OCI-LY1 (cell line): Measurements from ENCODE around the gene CACNA1I.

Experiments
- H2AFZ ChIP-seq: fragments of 200-600 bp; sonication (generic), shearing (Covaris generic); 2 replicates; pipeline ENCODE4 v1.6.0; 2014; ENCODE audit warnings: antibody characterized with exemption, mild to moderate bottlenecking, low read length
- H3F3A ChIP-seq: fragments of 200-600 bp; sonication (generic), shearing (Covaris generic); 2 replicates; pipeline ENCODE4 v1.6.0; 2014; ENCODE audit warnings: mild to moderate bottlenecking, antibody characterized with exemption, low read length, moderate library complexity; ENCODE audit not compliant: insufficient read depth
- H3K27ac ChIP-seq: fragments of 200-600 bp; sonication (generic); 2 replicates; pipeline ENCODE4 v1.5.1; 2014; ENCODE audit warnings: low read length, mixed run types, mild to moderate bottlenecking, low read depth; ENCODE audit not compliant: poor library complexity, severe bottlenecking
- H3K27me3 ChIP-seq: fragments of 200-600 bp; sonication (generic); 2 replicates; pipeline ENCODE4 v1.6.0; 2014; ENCODE audit warnings: antibody characterized with exemption, mild to moderate bottlenecking, low read length, moderate library complexity; ENCODE audit not compliant: insufficient read depth
- H3K36me3 ChIP-seq: fragments of 200-600 bp; sonication (generic); 2 replicates; pipeline ENCODE4 v1.6.1; 2014; ENCODE audit warnings: mild to moderate bottlenecking, antibody characterized with exemption, low read length, moderate library complexity, mixed read lengths; ENCODE audit not compliant: insufficient read depth
- H3K4me1 ChIP-seq: fragments of 200-600 bp; sonication (generic); 2 replicates; pipeline ENCODE4 v1.5.1; 2014; ENCODE audit warnings: mild to moderate bottlenecking, low read length, moderate library complexity; ENCODE audit not compliant: insufficient read depth, severe bottlenecking
- H3K4me2 ChIP-seq: fragments of 200-600 bp; sonication (generic), shearing (Covaris generic); 2 replicates; pipeline ENCODE4 v1.6.1; 2014; ENCODE audit warnings: low read length
- H3K4me3 ChIP-seq: fragments of 200-600 bp; sonication (generic); 2 replicates; pipeline ENCODE4 v1.5.1; 2014; ENCODE audit warnings: low read length, low read depth, mild to moderate bottlenecking, mixed read lengths; ENCODE audit not compliant: poor library complexity, severe bottlenecking
- H3K79me2 ChIP-seq: fragments of 200-600 bp; shearing (Covaris generic); 2 replicates; pipeline ENCODE4 v1.6.1; 2016; ENCODE audit warnings: mixed run types, low read length, mixed read lengths; ENCODE audit not compliant: insufficient read depth
- H3K9ac ChIP-seq: fragments of 200-600 bp; sonication (generic), shearing (Covaris generic); 2 replicates; pipeline ENCODE4 v1.6.1; 2014; ENCODE audit warnings: mild to moderate bottlenecking, low read length, mixed read lengths
- H3K9me2 ChIP-seq: fragments of 200-600 bp; sonication (generic), shearing (Covaris generic); 2 replicates; pipeline ENCODE4 v1.6.1; 2014; ENCODE audit warnings: low read depth, mild to moderate bottlenecking, low read length, mixed read lengths
- H3K9me3 ChIP-seq: fragments of 200-600 bp; shearing (Covaris generic); 2 replicates; pipeline ENCODE4 v1.6.1; 2014; ENCODE audit warnings: low read length, mixed read lengths
- H4K20me1 ChIP-seq: fragments of 200-600 bp; sonication (generic), shearing (Covaris generic); 2 replicates; pipeline ENCODE4 v1.6.0; 2016; ENCODE audit warnings: mild to moderate bottlenecking, low read length; ENCODE audit not compliant: insufficient read depth
- EZH2 ChIP-seq: fragments of 200-600 bp; sonication (generic), shearing (Covaris generic); IDR thresholded peaks from 2 replicates; pipeline ENCODE4 v1.8.0; 2017; ENCODE audit warnings: borderline replicate concordance, mixed run types, mild to moderate bottlenecking, antibody characterized with exemption, low read length, moderate library complexity, mixed read lengths
- TF ChIP-seq, protein P1 (sequence below): fragments of 200-600 bp; sonication (generic), shearing (Covaris generic); IDR thresholded peaks from 2 replicates; pipeline ENCODE4 v1.5.1; 2017; ENCODE audit warnings: mild to moderate bottlenecking, antibody characterized with exemption, low read length, moderate library complexity, mixed read lengths

CACNA1I gene

DNA sequence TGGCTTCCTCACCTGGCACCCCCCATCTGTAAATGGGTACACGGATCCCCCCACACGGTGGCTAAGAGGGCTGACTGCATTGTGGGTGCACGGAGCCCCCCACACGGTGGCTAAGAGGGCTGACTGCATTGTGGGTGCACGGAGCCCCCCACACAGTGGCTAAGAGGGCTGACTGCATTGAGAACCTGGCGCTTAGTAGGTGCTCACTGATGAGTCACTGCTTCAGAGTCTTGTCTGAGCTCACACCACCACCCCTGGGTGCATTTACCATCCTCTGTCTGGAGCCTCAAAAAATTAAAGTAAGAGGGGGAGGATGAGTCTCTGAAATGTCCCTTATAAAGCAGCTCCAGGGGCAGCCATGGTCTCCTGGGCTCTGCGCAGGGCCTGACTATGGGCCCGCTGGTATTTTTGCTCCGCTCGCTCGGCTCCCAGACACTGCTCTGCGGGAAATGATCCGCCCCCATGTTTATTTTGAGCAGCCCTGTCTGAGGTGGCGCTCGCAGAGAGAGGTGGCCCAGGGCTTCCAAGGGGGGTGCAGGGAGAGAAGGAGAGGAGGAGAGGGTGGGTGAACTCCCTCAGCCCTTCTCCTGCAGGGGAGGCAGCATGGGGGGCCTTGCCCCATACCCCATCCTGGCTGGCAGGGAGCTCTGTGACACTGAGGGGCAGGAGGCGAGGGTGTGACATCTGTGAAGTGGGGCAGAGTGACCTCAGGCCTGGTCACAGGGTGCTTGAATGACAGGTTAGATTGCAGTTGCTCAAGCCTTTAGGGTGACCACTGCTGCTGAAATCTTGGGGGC lies 82.6 kb downstream of the CACNA1I start:
- no peaks in the 10 kb centered on the region for H3K9me2 ChIP-seq
- H3K27ac ChIP-seq, result no peak overlapping the region
- no peak overlapping the region for H2AFZ ChIP-seq
- H3K9ac ChIP-seq, result no peak overlapping the region
- H4K20me1 ChIP-seq, result no peaks in the 10 kb centered on the region
- H3F3A ChIP-seq, result no peaks in the 10 kb centered on the region
- no peak overlapping the region for H3K4me3 ChIP-seq
- no peak overlapping the region for H3K4me2 ChIP-seq
- no peaks in the 10 kb centered on the region for H3K27me3 ChIP-seq
- no peak for TF ChIP-seq EZH2
- TF ChIP-seq, protein P1, sequence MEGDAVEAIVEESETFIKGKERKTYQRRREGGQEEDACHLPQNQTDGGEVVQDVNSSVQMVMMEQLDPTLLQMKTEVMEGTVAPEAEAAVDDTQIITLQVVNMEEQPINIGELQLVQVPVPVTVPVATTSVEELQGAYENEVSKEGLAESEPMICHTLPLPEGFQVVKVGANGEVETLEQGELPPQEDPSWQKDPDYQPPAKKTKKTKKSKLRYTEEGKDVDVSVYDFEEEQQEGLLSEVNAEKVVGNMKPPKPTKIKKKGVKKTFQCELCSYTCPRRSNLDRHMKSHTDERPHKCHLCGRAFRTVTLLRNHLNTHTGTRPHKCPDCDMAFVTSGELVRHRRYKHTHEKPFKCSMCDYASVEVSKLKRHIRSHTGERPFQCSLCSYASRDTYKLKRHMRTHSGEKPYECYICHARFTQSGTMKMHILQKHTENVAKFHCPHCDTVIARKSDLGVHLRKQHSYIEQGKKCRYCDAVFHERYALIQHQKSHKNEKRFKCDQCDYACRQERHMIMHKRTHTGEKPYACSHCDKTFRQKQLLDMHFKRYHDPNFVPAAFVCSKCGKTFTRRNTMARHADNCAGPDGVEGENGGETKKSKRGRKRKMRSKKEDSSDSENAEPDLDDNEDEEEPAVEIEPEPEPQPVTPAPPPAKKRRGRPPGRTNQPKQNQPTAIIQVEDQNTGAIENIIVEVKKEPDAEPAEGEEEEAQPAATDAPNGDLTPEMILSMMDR, result no peak
- no peaks in the 10 kb centered on the region for H3K9me3 ChIP-seq
- H3K36me3 ChIP-seq, result no peaks in the 10 kb centered on the region
- no peaks in the 10 kb centered on the region for H3K79me2 ChIP-seq
- H3K4me1 ChIP-seq, result no peaks in the 10 kb centered on the region

DNA sequence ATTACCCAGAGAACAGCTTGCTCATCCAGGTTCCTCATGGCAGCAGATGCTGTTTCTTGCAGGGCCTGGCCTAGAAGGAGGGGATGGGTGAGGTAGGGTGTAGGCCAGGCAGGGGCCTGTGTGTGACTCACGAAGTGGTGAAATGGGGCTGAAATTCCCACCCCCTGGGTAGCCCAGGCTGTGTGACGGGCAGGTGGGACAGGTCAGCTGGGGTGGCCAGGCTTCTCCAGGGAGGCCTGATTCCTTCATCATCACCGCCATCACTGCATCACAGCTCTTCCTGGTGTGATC lies 83.2 kb downstream of the CACNA1I start:
- no peaks in the 10 kb centered on the region for H3K36me3 ChIP-seq
- no peaks in the 10 kb centered on the region for H3K9me2 ChIP-seq
- no peak overlapping the region for H3K9ac ChIP-seq
- H3K27ac ChIP-seq, result no peak overlapping the region
- no peaks in the 10 kb centered on the region for H3K9me3 ChIP-seq
- H3F3A ChIP-seq, result no peaks in the 10 kb centered on the region
- no peak overlapping the region for H3K4me2 ChIP-seq
- no peaks in the 10 kb centered on the region for H4K20me1 ChIP-seq
- H3K79me2 ChIP-seq, result no peaks in the 10 kb centered on the region
- no peaks in the 10 kb centered on the region for H3K27me3 ChIP-seq
- H2AFZ ChIP-seq, result no peak overlapping the region
- TF ChIP-seq, protein P1, result no peak
- no peak for TF ChIP-seq EZH2
- H3K4me3 ChIP-seq, result no peak overlapping the region
- no peaks in the 10 kb centered on the region for H3K4me1 ChIP-seq

DNA sequence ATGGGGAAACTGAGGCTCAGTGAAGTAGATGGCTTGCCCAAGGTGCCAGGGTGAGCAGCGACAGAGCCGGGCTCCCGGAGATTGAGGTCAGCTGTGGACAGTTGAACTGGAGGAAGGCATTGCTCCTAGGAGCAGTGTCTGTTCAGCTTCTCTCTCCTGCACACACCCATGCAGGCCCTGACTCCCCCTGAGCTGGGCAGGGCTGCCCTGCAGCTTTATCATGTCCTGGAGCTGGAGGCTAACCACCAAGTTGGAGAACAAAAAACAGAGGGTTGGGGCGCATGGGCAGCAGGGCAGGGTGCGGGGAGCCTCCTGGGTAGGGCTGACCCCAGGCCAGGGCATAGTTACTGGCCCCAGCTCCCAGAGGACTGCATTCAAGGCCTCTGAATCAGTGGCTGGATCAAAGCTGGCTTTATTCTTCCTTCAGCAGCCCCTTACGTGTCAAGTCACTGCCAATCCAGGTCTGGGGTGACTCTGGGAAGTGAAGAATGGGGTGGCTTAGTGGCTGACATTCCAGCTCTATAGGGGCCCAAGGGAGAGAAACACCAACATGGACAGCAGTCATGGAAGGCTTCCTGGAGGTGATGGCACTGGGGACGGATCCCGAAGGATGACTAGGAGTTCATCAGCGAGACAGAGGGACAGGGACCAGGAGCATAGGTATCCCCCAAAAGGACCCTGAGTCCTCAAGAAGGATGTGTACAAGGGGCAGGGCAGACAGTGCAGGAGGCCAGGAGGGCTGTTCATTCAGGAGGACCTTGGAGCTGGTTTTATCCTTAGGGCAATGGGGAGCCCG lies 83.8 kb downstream of the CACNA1I start:
- Histone ChIP-seq H3K27me3 (no peaks in the 10 kb centered on the region), H3K9ac (no peak overlapping the region), H3K36me3 (no peaks in the 10 kb centered on the region), H4K20me1 (no peaks in the 10 kb centered on the region), H3K4me3 (no peak overlapping the region), H3K9me3 (no peaks in the 10 kb centered on the region), H3K4me2 (no peak overlapping the region), H3K27ac (no peak overlapping the region), H3F3A (no peaks in the 10 kb centered on the region), H2AFZ (no peak overlapping the region), H3K79me2 (no peaks in the 10 kb centered on the region), H3K9me2 (no peaks in the 10 kb centered on the region), H3K4me1 (no peaks in the 10 kb centered on the region)
- TF ChIP-seq EZH2, result no peak
- TF ChIP-seq, protein P1, result no peak
